ENCODE measurements around the gene LRRC31.

LRRC31 gene

GRCh38 chr3:169869484-169870220 lies at the start of gene LRRC31:
Gene LRRC31 (minus strand): TSS chr3:169869935. CDS start chr3:169869807, 128 bp downstream.
- no peak for DNase-seq (ENCODE audit: low read depth)

GRCh38 chr3:169914321-169914720 lies 44.6 kb upstream of the LRRC31 start:
- DNase-seq (ENCODE audit: low read depth), result no peak

GRCh38 chr3:169913323-169913722 lies 43.6 kb upstream of the LRRC31 start:
- no peak for DNase-seq (ENCODE audit: low read depth)

- no peak for DNase-seq (ENCODE audit: low read depth)
These were observed 41.5 kb upstream of the LRRC31 start, which contains the start of gene SAMD7 for GRCh38 chr3:169911272-169911671. Gene SAMD7 (plus strand): TSS chr3:169911572. CDS start chr3:169919499, 7,927 bp downstream.

- DNase-seq (ENCODE audit: low read depth), result no peak
These were observed 38.2 kb upstream of the LRRC31 start for GRCh38 chr3:169907944-169908343.

- DNase-seq (ENCODE audit: low read depth), result no peak
These were observed 37.7 kb upstream of the LRRC31 start for GRCh38 chr3:169907476-169907875.

- no peak for DNase-seq (ENCODE audit: low read depth)
These were observed 35.7 kb upstream of the LRRC31 start for GRCh38 chr3:169905404-169905803.

- DNase-seq (ENCODE audit: low read depth), result no peak
These were observed 31.7 kb upstream of the LRRC31 start for GRCh38 chr3:169901453-169901852.

GRCh38 chr3:169897284-169897683 lies 27.5 kb upstream of the LRRC31 start:
- DNase-seq (ENCODE audit: low read depth), result no peak

- no peak for DNase-seq (ENCODE audit: low read depth)
These were observed 25.3 kb upstream of the LRRC31 start for GRCh38 chr3:169895072-169895471.

GRCh38 chr3:169894110-169894509 lies 24.4 kb upstream of the LRRC31 start:
- no peak for DNase-seq (ENCODE audit: low read depth)

- no peak for DNase-seq (ENCODE audit: low read depth)
These were observed 22.2 kb upstream of the LRRC31 start for GRCh38 chr3:169891886-169892285.

- no peak for DNase-seq (ENCODE audit: low read depth)
These were observed 16.9 kb upstream of the LRRC31 start for GRCh38 chr3:169886671-169887070.

- no peak for DNase-seq (ENCODE audit: low read depth)
These were observed 11.0 kb upstream of the LRRC31 start for GRCh38 chr3:169880576-169881250.

GRCh38 chr3:169879845-169880575 lies 10.3 kb upstream of the LRRC31 start:
- DNase-seq (ENCODE audit: low read depth), result no peak

GRCh38 chr3:169879013-169879557 lies 9.3 kb upstream of the LRRC31 start:
- no peak for DNase-seq (ENCODE audit: low read depth)

GRCh38 chr3:169871129-169871886 lies 1.6 kb upstream of the LRRC31 start:
- no peak for DNase-seq (ENCODE audit: low read depth)

GRCh38 chr3:169868369-169868768 lies 1.4 kb downstream of the LRRC31 start:
- no peak for DNase-seq (ENCODE audit: low read depth)

- DNase-seq (ENCODE audit: low read depth), result no peak
These were observed 2.0 kb downstream of the LRRC31 start for GRCh38 chr3:169867584-169868210.

- DNase-seq (ENCODE audit: low read depth), result no peak
These were observed 4.5 kb downstream of the LRRC31 start for GRCh38 chr3:169865176-169865767.

- no peak for DNase-seq (ENCODE audit: low read depth)
These were observed 5.5 kb downstream of the LRRC31 start for GRCh38 chr3:169864270-169864669.
